ENCODE data around the gene OR10V1.

- no peak for TF ChIP-seq CTCF (IDR thresholded peaks at IDR 0.05)
- no peak for TF ChIP-seq POLR2A (IDR thresholded peaks at IDR 0.05)
- TF ChIP-seq POLR2AphosphoS5 (IDR thresholded peaks at IDR 0.05): no peak
Measured at GRCh38 chr11:59754494-59754858, 40.8 kb upstream of the OR10V1 start.
